Erythroblast (primary cell): ENCODE results near the gene IFT52.

ENCODE experiments used
- GATA1 ChIP-seq: IDR thresholded peaks from 2 replicates; pipeline ENCODE4 v1.6.1; 2011; ENCODE audit warnings: low read depth, mild to moderate bottlenecking, control low read depth, low read length, moderate library complexity
- POLR2A ChIP-seq: IDR thresholded peaks from 2 replicates; pipeline ENCODE4 v1.6.1; 2011; ENCODE audit warnings: mild to moderate bottlenecking, low read length

GRCh38 chr20:43662943-43663655, 72.4 kb downstream of the IFT52 start:
- TF ChIP-seq POLR2A = no peak
- TF ChIP-seq GATA1 = no peak
